Stimulated activated CD4-positive, alpha-beta T cell treated with anti-CD3 and anti-CD28 coated beads, Interleukin-4, amount 100 ng/mL, for 24 hours (primary cell): Measurements from ENCODE around the gene PLA2G4D.

Experiments
- DNase-seq: peaks from one replicate; pipeline ENCODE4 v3.0.0-alpha.2; 2020

The PLA2G4D gene

GRCh38 chr15:42048821-42049200 lies 45.6 kb downstream of the PLA2G4D start:
- no peak for DNase-seq

- DNase-seq: no peak
These were observed 46.1 kb downstream of the PLA2G4D start for GRCh38 chr15:42048080-42048820.

GRCh38 chr15:42046597-42046996 lies 47.8 kb downstream of the PLA2G4D start:
- no peak for DNase-seq

- DNase-seq: no peak
These were observed 49.1 kb downstream of the PLA2G4D start for GRCh38 chr15:42045211-42045615.

GRCh38 chr15:42042602-42043400 lies 51.6 kb downstream of the PLA2G4D start:
- DNase-seq: no peak

- DNase-seq: no peak
These were observed 56.0 kb downstream of the PLA2G4D start for GRCh38 chr15:42038401-42038800.

- no peak for DNase-seq
These were observed 56.7 kb downstream of the PLA2G4D start for GRCh38 chr15:42037656-42038055.

- no peak for DNase-seq
These were observed 57.4 kb downstream of the PLA2G4D start for GRCh38 chr15:42036966-42037365.

- DNase-seq: no peak
These were observed 58.1 kb downstream of the PLA2G4D start for GRCh38 chr15:42036112-42036905.

GRCh38 chr15:42035435-42035761 lies 59.0 kb downstream of the PLA2G4D start:
- no peak for DNase-seq

- DNase-seq: no peak
These were observed 59.5 kb downstream of the PLA2G4D start for GRCh38 chr15:42034628-42035434.

- DNase-seq: no peak
These were observed 61.0 kb downstream of the PLA2G4D start for GRCh38 chr15:42033214-42033873.

GRCh38 chr15:42032376-42033213 lies 61.8 kb downstream of the PLA2G4D start:
- no peak for DNase-seq

- DNase-seq: no peak
These were observed 63.0 kb downstream of the PLA2G4D start for GRCh38 chr15:42031198-42031915.

- DNase-seq: no peak
These were observed 66.8 kb downstream of the PLA2G4D start for GRCh38 chr15:42027521-42027920.

- DNase-seq: no peak
These were observed 70.1 kb downstream of the PLA2G4D start for GRCh38 chr15:42024303-42024702.

- DNase-seq: no peak
These were observed 72.8 kb downstream of the PLA2G4D start for GRCh38 chr15:42021593-42021992.

- DNase-seq: no peak
These were observed 73.6 kb downstream of the PLA2G4D start, which contains the start of gene PLA2G4E for GRCh38 chr15:42020713-42021273. PLA2G4E (minus strand) TSS chr15:42021042; CDS start chr15:42021030, 12 bp downstream.

- DNase-seq: no peak
These were observed 75.8 kb downstream of the PLA2G4D start for GRCh38 chr15:42018306-42019224.
